Naive thymus-derived CD4-positive, alpha-beta T cell (primary cell): ENCODE results near the gene FILIP1L. TPM values are rescaled to one million over a fixed set of nuclear protein-coding genes. Genes with fewer than 3 reads are reported as not detected.

Experiments
- ATAC-seq: fragments of 150-1000 bp; cut with Tn5 transposase; 2 replicates; pipeline ENCODE4 v1.10.0; 2021; ENCODE audit warnings: mild to moderate bottlenecking, moderate library complexity
- CTCF ChIA-PET: fragments of 350-600 bp; sonication (Branson Sonifier 250); formaldehyde crosslinking; loops from one replicate; lab custom pipeline; 2021; ENCODE audit warnings: antibody characterized with exemption; lab: Charles Lee
- POLR2A ChIA-PET: fragments of 350-600 bp; sonication (Branson Sonifier 250); formaldehyde crosslinking; loops from one replicate; lab custom pipeline; 2021; ENCODE audit warnings: antibody characterized with exemption, inconsistent platforms; lab: Charles Lee
- DNase-seq, 9 donors: peaks; one replicate each; pipeline versions ENCODE4 v3.0.0 to v3.0.0-alpha.2; 2020 to 2022; ENCODE audit warnings: mixed read lengths in 1 of 9
- H3K27ac ChIP-seq: one replicate; pipeline ENCODE4 v1.7.0; 2013; ENCODE audit warnings: mild to moderate bottlenecking, low read depth, low read length, moderate library complexity
- H3K27me3 ChIP-seq, 2 donors: one replicate each; pipeline ENCODE4 v1.7.0; 2013; ENCODE audit warnings: low read length in 2 of 2, mild to moderate bottlenecking in 2 of 2, moderate library complexity in 2 of 2; ENCODE audit not compliant: control insufficient read depth in 2 of 2, insufficient read depth in 2 of 2
- H3K36me3 ChIP-seq, 3 experiments: 1 replicate in 2 of 3; 2 replicates in 1 of 3; pipeline ENCODE4 v1.7.0; 2013; ENCODE audit warnings: low read length in 3 of 3, mild to moderate bottlenecking in 3 of 3, moderate library complexity in 1 of 3; ENCODE audit not compliant: insufficient read depth in 3 of 3, control insufficient read depth in 2 of 3
- H3K4me1 ChIP-seq, 2 donors: one replicate each; pipeline ENCODE4 v1.7.0; 2013; ENCODE audit warnings: low read length in 2 of 2, mild to moderate bottlenecking in 2 of 2, moderate library complexity in 1 of 2; ENCODE audit not compliant: control insufficient read depth in 2 of 2, insufficient read depth in 2 of 2
- H3K4me3 ChIP-seq: 2 replicates; pipeline ENCODE4 v1.7.0; 2013; ENCODE audit warnings: mild to moderate bottlenecking, low read length
- H3K9me3 ChIP-seq, 3 experiments: 1 replicate in 2 of 3; 2 replicates in 1 of 3; pipeline ENCODE4 v1.7.0; 2013; ENCODE audit warnings: low read length in 3 of 3; ENCODE audit not compliant: control insufficient read depth in 2 of 3
- H3K27ac Mint-ChIP-seq, 9 donors: one replicate each; pipeline ENCODE4 v1.8.0; 2020 to 2022; ENCODE audit warnings: mixed read lengths in 9 of 9, mild to moderate bottlenecking in 8 of 9, moderate library complexity in 5 of 9, inconsistent platforms in 2 of 9
- H3K27me3 Mint-ChIP-seq, 5 donors: one replicate each; pipeline ENCODE4 v1.8.0; 2021 to 2022; ENCODE audit warnings: mixed read lengths in 5 of 5, mild to moderate bottlenecking in 1 of 5
- H3K36me3 Mint-ChIP-seq, 5 donors: one replicate each; pipeline ENCODE4 v1.8.0; 2020 to 2022; ENCODE audit warnings: mixed read lengths in 5 of 5, mild to moderate bottlenecking in 3 of 5, inconsistent platforms in 1 of 5
- H3K4me1 Mint-ChIP-seq, 7 donors: one replicate each; pipeline ENCODE4 v1.8.0; 2020 to 2022; ENCODE audit warnings: mixed read lengths in 7 of 7, mild to moderate bottlenecking in 3 of 7, inconsistent platforms in 1 of 7
- H3K4me3 Mint-ChIP-seq, 10 donors: one replicate each; pipeline ENCODE4 v1.8.0; 2020 to 2022; ENCODE audit warnings: mild to moderate bottlenecking in 10 of 10, mixed read lengths in 10 of 10, moderate library complexity in 6 of 10, inconsistent platforms in 2 of 10
- H3K9me3 Mint-ChIP-seq, 11 donors: one replicate each; pipeline ENCODE4 v1.8.0; 2020 to 2022; ENCODE audit warnings: mixed read lengths in 11 of 11, mild to moderate bottlenecking in 4 of 11, inconsistent platforms in 1 of 11, moderate library complexity in 1 of 11
- intact Hi-C, 2 donors: fragments of 100-400 bp; cut with micrococcal nuclease; formaldehyde crosslinking; loops; one replicate each; pipeline ENCODE4 v1.15.1; 2023
- polyA plus RNA-seq, 2 donors: library from polyadenylated mRNA; unstranded; fragments of 300-500 nt; fragmentation: Illumina TruSeq; gene quantifications; one replicate each; pipeline ENCODE4 v1.2.3, GENCODE V29; 2021
- total RNA-seq, 6 experiments: library from RNA in 5 of 6; stranded (reverse) in 5 of 6; gene quantifications; 1 replicate in 5 of 6; 2 replicates in 1 of 6; pipeline ENCODE4 v1.2.3 and lab custom pipeline; 2021 to 2026

Gene FILIP1L
- total and polyA plus RNA-seq, 7 experiments from 2014 or later: 0.13 to 6.7 (median 0.39) TPM; not detected in 2

DNA sequence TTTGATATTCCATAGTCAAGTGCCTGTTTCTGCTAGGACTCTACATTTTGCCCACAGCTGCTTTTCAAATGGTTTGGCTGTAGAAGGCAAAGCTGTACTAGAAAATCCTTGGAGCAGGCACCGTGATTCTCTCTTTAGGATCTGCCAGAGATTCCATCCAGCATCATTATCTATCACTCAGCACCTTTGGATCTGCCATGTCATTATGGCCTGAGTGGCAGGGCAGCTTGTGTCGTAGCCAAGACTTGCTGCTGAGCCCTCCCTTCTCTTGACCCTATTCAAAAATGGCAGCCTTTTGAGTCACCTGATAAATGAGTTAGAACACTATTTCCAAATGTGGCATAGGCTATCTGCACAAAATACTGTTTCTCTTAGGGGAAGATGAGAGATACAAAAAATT, 304.7 kb downstream of the FILIP1L start:
- no peak overlapping the region for H3K4me3 Mint-ChIP-seq
- H3K27ac ChIP-seq: no peak overlapping the region
- H3K27me3 ChIP-seq: no peaks in the 10 kb centered on the region
- H3K4me1 Mint-ChIP-seq: peaks cover 0 to 4% (median 0%) of the 10 kb centered on the region in 7 donors
- H3K36me3 Mint-ChIP-seq: peaks cover 5 to 7% (median 7%) of the 10 kb centered on the region in 5 donors
- no peaks in the 10 kb centered on the region for H3K4me1 ChIP-seq
- ATAC-seq: no peak
- H3K27me3 Mint-ChIP-seq: peaks cover 0 to 5% (median 0%) of the 10 kb centered on the region in 5 donors
- CTCF ChIA-PET: no interaction called here
- DNase-seq: no peak
- intact Hi-C loops: no loop called here
- no peak overlapping the region for H3K27ac Mint-ChIP-seq
- peaks cover 5 to 13% (median 8%) of the 10 kb centered on the region in 11 donors for H3K9me3 Mint-ChIP-seq
- POLR2A ChIA-PET: no interaction called here
- H3K36me3 ChIP-seq: no peaks in the 10 kb centered on the region
- peaks cover 0 to 14% (median 0%) of the 10 kb centered on the region in 3 experiments for H3K9me3 ChIP-seq
- no peak overlapping the region for H3K4me3 ChIP-seq

DNA sequence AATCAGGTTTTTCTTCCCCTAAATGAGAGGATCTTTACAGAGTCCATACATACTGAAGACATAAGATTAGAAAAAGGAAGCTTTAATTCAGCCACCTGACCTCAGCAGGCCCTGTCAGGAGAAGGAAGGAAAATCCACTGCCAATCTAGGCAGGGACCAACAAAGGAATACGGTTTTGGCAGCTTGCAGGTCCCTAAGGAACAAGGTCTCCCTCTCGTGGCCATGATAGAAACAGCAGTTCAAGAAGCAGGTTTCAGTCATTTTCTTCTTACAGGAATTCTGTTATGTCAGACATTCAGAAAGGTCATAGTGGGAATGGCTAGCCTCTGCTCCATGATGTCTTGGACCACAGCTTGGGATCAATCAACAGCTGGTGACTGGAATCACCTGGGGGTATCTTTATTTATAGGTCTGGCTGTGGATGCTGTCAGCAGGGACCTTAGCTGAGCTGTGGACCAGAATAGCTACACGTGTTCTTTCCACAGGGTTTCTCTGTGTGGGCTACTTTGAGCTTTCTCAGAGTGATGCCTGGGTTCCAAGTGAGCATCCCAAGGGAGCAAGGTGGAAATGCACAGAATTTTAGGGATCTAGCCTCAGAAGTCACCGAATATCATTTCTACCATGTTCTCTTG, 306.0 kb downstream of the FILIP1L start:
- POLR2A ChIA-PET: interaction anchor here (1.3 kb wide), 1 partner anchor 10 kb away, joined by 6 read pairs; the partner anchor contains the start of gene CMSS1

GRCh38 chr3:99805160-99805559, 309.1 kb downstream of the FILIP1L start:
- Histone ChIP-seq H3K27me3 (no peaks in the 10 kb centered on the region), H3K4me1 (no peaks in the 10 kb centered on the region), H3K27ac (no peak overlapping the region), H3K9me3 (peaks cover 0 to 15% (median 0%) of the 10 kb centered on the region in 3 experiments), H3K36me3 (no peaks in the 10 kb centered on the region), H3K4me3 (no peak overlapping the region)
- Mint-ChIP-seq H3K4me1 (peaks cover 0 to 4% (median 0%) of the 10 kb centered on the region in 7 donors), H3K27me3 (no peaks in the 10 kb centered on the region), H3K27ac (peak overlapping the region in 1 of 9 donors; percentile 49), H3K4me3 (no peak overlapping the region), H3K36me3 (peaks cover 5 to 26% (median 16%) of the 10 kb centered on the region in 5 donors), H3K9me3 (peaks cover 6 to 39% (median 14%) of the 10 kb centered on the region in 11 donors)
- no peak for ATAC-seq
- no peak for DNase-seq
- ChIA-PET CTCF (no interaction called here), POLR2A (no interaction called here)
- intact Hi-C loops: no loop called here

More for the DNA sequence above, 306.0 kb downstream of the FILIP1L start:
- no peak overlapping the region for H3K4me3 ChIP-seq
- peaks cover 5 to 14% (median 11%) of the 10 kb centered on the region in 5 donors for H3K36me3 Mint-ChIP-seq
- intact Hi-C loops: loop anchor here in 1 of 2 donors (1.0 kb wide), 1 partner anchor 991 kb away; no protein-coding TSS in a partner anchor
- no peaks in the 10 kb centered on the region for H3K4me1 ChIP-seq
- no peaks in the 10 kb centered on the region for H3K27me3 ChIP-seq
- H3K36me3 ChIP-seq: no peaks in the 10 kb centered on the region
- H3K4me3 Mint-ChIP-seq: no peak overlapping the region
- ATAC-seq: peak; percentile 67
- peaks cover 0 to 15% (median 0%) of the 10 kb centered on the region in 3 experiments for H3K9me3 ChIP-seq
- peaks cover 5 to 24% (median 10%) of the 10 kb centered on the region in 11 donors for H3K9me3 Mint-ChIP-seq
- H3K27me3 Mint-ChIP-seq: peaks cover 0 to 5% (median 0%) of the 10 kb centered on the region in 5 donors
- DNase-seq: peak in 7 of 9 donors; percentile 23 to 38 (median 31)
- peaks cover 0 to 4% (median 0%) of the 10 kb centered on the region in 7 donors for H3K4me1 Mint-ChIP-seq
- CTCF ChIA-PET: interaction anchor here (0.6 to 1.4 kb wide), 7 partner anchors 12 to 1068 kb away, joined by 3 to 7 read pairs (median 4); no protein-coding TSS in a partner anchor
- peak overlapping the region in 1 of 9 donors; percentile 72 for H3K27ac Mint-ChIP-seq
- no peak overlapping the region for H3K27ac ChIP-seq

DNA sequence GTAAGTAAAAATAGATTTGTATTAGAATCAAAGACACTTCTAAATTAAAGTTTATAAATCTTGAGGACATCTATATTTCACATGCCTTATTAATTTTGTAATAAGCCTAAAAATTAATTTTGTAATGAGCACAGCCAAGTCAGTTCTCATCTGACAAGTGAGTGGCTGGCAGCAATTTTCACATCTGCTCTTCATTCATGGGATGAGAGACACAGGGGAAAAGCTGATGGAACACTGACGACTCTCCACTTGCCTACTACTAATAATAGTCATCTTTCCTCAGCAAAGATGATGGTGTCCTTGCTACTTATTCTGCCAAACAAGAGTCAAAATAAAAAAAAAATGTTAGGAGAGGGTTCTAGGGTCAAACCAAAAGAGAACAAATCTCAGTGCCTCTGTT, 311.0 kb downstream of the FILIP1L start:
- Histone ChIP-seq H3K27ac (no peak overlapping the region), H3K9me3 (peaks cover 0 to 15% (median 0%) of the 10 kb centered on the region in 3 experiments), H3K4me1 (no peaks in the 10 kb centered on the region), H3K27me3 (no peaks in the 10 kb centered on the region), H3K36me3 (no peaks in the 10 kb centered on the region), H3K4me3 (no peak overlapping the region)
- POLR2A ChIA-PET: no interaction called here
- peaks cover 5 to 26% (median 16%) of the 10 kb centered on the region in 5 donors for H3K36me3 Mint-ChIP-seq
- intact Hi-C loops: no loop called here
- H3K27ac Mint-ChIP-seq: no peak overlapping the region
- no peak overlapping the region for H3K4me3 Mint-ChIP-seq
- ATAC-seq: no peak
- CTCF ChIA-PET: no interaction called here
- H3K27me3 Mint-ChIP-seq: no peaks in the 10 kb centered on the region
- peaks cover 0 to 4% (median 0%) of the 10 kb centered on the region in 7 donors for H3K4me1 Mint-ChIP-seq
- DNase-seq: no peak
- peaks cover 6 to 46% (median 14%) of the 10 kb centered on the region in 11 donors for H3K9me3 Mint-ChIP-seq

DNA sequence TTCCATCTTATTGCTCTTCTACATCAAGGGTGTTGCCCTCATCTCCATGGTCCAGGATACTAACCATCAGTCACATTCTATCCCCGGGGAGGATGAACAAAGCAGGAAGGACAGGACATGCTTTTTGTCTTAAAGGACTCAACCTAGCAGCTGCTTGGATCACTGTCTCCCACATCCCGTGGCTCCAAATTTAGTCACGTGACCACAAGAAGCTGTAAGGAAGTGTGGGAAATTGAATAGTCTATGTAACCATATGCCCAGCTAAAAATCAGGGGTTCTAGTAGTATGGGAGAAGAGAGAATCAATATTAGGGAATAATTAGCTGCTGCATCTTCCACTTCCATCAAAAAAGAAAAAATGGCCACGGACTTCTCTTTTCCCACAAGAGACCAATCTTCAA, 314.9 kb downstream of the FILIP1L start:
- ChIA-PET CTCF (no interaction called here), POLR2A (no interaction called here)
- H3K27ac Mint-ChIP-seq: no peak overlapping the region
- H3K36me3 ChIP-seq: no peaks in the 10 kb centered on the region
- ATAC-seq: no peak
- no peaks in the 10 kb centered on the region for H3K4me1 ChIP-seq
- H3K27me3 ChIP-seq: no peaks in the 10 kb centered on the region
- H3K4me3 Mint-ChIP-seq: no peak overlapping the region
- H3K9me3 ChIP-seq: no peaks in the 10 kb centered on the region
- H3K27ac ChIP-seq: no peak overlapping the region
- H3K27me3 Mint-ChIP-seq: no peaks in the 10 kb centered on the region
- DNase-seq: no peak
- H3K36me3 Mint-ChIP-seq: peaks cover 0 to 18% (median 7%) of the 10 kb centered on the region in 5 donors
- no peaks in the 10 kb centered on the region for H3K4me1 Mint-ChIP-seq
- intact Hi-C loops: no loop called here
- peaks cover 0 to 32% (median 4%) of the 10 kb centered on the region in 11 donors for H3K9me3 Mint-ChIP-seq
- no peak overlapping the region for H3K4me3 ChIP-seq

GRCh38 chr3:99795573-99795972, 318.7 kb downstream of the FILIP1L start:
- H3K4me1 ChIP-seq: no peaks in the 10 kb centered on the region
- no peak for DNase-seq
- H3K9me3 ChIP-seq: no peaks in the 10 kb centered on the region
- H3K36me3 Mint-ChIP-seq: no peaks in the 10 kb centered on the region
- CTCF ChIA-PET: no interaction called here
- H3K4me3 ChIP-seq: no peak overlapping the region
- H3K27me3 Mint-ChIP-seq: peaks cover 0 to 8% (median 2%) of the 10 kb centered on the region in 5 donors
- no peak overlapping the region for H3K27ac Mint-ChIP-seq
- no peaks in the 10 kb centered on the region for H3K27me3 ChIP-seq
- H3K4me3 Mint-ChIP-seq: no peak overlapping the region
- H3K36me3 ChIP-seq: no peaks in the 10 kb centered on the region
- no peaks in the 10 kb centered on the region for H3K4me1 Mint-ChIP-seq
- POLR2A ChIA-PET: no interaction called here
- no peak overlapping the region for H3K27ac ChIP-seq
- no peak for ATAC-seq
- peaks cover 0 to 7% (median 0%) of the 10 kb centered on the region in 11 donors for H3K9me3 Mint-ChIP-seq
- intact Hi-C loops: no loop called here
